Activated gamma-delta T cell treated with Interleukin-2 at 50 U/mL for 16 hours (primary cell): Measurements from ENCODE around the gene PAX5.

Source experiments
- DNase-seq: peaks from one replicate; pipeline ENCODE4 v3.0.0-alpha.2; 2020

The PAX5 gene

DNA sequence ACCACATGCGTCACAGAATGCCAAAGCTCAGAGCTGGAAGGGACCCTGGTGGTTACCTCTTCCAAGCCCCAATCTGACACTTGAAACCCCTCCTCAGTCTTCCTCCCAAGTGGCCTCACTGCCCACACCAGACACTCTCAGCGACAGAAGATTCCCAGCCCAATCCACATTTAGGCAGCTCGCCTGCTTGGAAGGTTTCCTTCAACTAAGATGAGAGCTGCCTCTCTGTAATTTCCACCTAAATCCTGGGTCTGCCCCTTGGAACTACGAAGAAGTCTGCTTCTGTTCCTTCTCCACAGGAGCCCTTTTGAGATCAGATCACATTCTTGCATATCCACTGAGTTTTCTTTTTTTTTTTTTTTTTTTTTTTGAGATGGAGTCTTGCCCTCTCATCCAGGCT lies 83.7 kb downstream of the PAX5 start:
- no peak for DNase-seq

DNA sequence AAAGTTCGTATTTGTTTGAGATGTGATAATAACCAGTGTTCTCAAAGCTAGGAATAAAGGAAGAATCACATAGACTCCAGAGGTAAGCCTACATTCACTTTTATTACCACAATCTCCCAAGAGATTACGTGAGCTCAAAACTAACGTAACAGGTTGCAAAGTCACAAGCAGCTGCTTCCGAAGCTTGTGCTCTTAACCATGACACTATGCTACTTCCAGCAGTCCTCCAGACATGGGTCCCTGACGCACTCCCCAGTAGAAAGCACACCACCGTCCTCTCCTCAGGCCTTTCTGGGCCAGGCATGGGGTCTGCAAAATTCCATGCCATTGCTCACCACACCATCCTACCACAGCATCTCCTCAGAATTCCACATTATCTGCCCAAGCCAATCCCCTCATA lies 84.6 kb downstream of the PAX5 start:
- no peak for DNase-seq

DNA sequence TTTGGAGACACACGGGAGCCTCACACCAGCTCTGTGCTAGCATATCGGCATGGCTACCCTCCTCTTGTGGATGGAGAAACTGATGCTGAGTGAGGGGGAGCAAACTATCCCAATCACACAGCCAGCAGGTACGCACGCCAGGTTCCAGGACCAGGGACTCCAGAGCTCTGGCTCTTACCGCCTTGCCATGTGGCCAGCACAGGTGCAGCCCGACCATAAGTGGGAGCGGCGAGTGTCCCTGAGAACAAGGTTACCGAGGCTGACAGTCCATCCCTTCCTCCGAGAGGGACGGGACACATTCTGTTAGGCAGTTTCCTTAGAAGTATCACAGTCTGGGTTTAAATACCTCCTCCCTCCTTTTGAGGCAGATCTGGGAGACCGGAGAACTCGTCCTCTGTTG lies 86.0 kb downstream of the PAX5 start:
- no peak for DNase-seq

DNA sequence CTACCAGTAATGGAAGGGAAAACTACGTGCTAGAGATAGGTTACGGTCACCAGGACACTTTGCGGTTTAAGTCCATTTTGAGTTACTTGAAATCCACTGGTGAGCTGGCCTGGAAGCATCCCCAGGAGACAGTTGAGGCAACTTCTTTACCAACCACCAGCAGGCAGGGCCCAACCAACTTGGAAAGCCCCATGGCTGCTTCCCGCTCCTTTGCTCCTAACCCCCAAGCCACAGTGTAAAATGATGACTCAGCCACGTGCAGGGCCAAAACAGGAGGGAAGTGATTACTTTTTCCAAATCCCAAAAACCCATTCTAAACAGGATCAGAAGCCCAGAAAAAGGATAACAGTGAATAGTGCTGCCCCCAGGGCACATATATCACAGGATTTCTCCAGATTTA lies 87.4 kb downstream of the PAX5 start:
- no peak for DNase-seq

DNA sequence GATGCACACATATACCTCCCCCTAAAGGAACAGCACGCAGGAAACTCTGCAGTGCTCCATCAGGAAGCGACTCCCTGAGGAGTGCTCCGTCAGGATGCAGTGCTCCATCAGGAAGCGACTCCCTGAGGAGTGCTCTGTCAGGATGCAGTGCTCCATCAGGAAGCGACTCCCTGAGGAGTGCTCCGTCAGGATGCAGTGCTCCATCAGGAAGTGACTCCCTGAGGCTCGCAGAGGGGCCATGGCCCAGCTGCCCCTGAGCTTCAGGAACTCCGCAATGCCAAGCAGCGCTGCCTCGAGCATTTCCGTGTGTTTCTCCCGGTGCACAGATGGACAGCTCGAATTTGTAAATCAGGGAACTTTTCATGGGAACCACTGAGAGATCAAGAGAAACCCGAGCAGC lies 88.1 kb downstream of the PAX5 start:
- DNase-seq = no peak

DNA sequence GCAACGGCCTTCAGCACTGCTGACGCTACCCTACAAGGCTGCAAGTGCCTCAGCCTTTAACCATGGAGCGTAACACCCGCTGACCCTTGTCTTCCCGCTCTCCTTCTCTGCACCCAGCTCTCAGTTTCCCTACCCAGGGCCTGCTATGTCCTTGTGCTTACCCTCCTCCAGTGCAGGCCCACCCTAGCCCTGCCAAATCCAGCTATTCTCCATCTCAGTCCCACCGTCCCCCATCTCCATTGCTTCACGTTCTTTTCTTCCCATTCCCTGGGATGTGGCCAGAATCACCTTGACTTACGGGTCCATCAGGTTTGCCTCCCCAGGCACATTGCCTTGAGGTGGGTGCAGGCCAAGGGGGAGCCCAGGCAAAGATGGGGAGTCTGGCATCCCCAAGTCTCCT lies 91.2 kb downstream of the PAX5 start:
- no peak for DNase-seq

DNA sequence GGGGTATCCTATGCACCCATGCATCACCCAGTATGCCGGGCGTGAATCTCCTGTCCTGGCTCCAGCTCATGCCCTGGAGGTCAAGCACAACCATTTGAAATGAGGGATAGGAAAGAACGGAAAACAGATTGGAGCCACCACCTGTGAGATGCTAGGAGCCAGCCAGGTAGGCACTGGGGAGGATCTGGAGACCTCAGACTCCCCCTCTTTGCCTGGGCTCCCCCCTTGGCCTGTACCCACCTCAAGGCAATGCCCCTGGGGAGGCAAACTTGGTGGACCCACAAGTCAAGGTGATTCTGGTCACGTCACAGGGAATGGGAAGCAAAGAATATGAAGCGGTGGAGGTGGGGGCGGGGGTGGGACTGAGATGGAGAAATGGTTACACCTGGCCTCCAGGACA lies 92.6 kb downstream of the PAX5 start:
- no peak for DNase-seq

DNA sequence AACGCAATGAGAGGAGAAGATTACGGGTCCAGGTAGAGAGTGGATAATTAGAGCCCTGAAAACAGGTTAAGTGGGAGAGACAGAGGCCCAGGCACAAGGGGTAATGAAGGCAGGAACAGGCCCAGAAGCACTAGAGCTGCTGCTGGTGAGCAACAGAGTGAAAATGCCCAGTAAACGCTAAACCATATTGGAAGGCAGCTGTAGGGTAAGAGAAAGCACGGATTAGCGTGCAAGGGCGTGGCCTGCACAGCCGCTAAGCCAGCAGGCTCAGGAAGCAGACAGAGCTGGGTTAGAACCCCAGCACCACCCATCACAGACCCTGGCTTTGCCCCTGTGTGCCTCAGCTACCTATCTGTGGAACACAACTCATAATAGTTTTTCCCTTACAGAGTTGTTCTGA lies 93.2 kb downstream of the PAX5 start:
- DNase-seq = no peak

DNA sequence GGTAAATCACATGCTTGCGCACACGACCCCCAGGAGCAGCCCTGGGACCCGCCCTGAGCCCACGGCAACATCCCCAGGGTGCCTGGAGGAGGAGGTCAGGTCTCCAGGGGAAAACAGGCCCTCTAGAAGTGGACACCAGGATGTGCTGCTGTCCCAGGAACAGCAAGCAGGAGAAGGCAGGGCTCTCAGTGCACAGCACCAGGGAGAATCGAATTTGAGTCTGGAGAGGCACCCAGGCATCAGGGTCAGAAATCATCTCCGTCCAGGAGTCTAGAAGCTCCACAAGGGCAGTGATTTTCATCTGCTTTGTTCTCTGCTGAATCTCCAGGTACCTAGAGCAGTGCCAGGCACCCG lies 93.6 kb downstream of the PAX5 start:
- DNase-seq = no peak

DNA sequence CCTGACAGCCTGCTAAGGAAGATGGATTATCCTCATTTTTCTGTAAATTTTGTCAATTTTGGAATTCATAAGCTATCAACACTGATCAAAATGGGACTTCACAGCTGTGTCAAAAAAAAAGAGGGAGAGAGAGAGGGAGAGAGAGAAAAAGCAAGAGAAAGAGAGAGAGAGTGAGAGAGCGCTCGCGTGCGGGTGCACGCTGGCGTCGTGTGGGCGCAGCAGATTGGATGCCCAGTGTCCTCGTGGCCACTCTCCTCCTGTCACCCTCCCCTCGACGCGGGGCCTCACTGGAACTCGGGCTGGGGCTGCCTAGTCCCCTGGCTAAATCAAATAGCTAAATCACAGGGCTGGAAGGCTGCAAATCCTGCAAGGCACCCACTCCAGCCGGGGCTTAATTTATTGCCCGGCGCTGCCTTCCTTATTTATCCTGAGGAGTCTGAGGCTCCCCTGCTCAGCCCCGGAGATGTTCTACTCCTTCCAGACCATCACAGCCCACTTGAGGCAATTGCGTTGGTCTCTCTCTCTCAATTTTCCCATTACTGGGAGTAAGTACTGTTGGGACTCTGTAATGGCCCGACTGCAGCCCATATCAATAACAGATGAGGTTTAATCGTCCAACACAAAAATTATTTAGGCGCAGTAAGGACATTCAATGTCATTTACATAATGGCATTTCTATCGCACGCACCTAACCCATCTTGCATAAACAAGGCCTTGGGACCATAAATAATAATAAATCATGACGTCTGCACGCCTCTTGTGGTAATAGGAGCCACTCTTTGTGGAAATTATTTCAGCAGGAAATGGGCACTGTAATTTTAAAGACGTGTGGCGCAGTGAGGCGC lies 94.2 kb downstream of the PAX5 start:
- DNase-seq = no peak

DNA sequence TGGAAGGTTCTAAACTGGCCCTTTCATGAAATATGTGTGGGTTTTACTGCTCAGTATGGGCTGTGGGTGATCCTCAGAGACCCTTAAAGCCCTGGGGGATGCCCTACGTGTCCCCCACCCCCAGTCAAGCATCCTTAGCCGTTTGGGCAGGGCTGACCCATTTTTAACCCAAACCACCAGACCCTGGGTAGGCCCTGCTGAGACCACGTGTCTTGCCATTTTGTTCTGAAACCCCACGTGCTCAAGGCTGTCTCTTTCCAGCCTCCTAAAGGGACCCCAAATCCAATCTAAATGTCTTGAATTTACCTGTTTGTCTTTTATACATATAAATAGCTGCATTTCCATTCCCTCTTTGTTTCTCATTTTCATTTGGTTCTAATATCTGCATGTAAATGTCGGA lies 94.9 kb downstream of the PAX5 start:
- no peak for DNase-seq

DNA sequence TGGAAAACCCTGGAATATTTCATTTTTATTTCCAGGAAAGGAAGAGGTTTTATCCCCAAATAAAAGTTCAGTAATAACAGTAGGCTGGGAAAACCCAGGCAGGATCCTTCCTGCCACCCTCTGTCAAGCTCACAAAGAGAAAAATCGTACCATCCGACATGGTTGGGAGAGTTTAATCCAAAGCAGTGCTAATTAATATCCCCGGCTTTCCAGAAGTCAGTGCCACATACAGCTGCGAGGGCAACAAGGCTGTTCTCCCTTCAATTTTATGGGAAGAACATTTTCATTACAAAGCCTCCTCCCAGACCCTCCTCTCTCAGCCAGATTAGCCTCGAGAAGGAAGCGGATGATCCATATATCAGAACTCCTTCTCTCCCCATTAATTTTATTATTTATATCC lies 95.5 kb downstream of the PAX5 start:
- no peak for DNase-seq

DNA sequence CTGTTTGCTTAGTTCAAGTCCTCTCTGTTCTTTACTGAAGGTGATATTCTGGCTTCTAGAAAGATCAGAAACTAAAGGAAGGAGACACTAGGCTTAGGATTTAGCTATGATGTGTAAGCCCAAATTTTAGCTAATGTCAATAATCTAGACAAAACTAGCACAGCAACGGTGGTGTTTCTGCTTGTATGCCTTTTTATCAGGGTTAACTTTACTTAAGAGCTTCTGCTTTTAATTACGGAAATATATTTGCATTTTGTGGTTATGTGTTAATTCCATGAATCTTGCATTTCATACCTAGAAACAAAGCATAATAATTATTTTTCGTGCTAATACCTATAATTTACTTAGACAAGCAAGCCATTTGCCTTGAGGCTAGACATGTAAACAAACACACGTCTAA lies 96.1 kb downstream of the PAX5 start:
- DNase-seq = no peak

DNA sequence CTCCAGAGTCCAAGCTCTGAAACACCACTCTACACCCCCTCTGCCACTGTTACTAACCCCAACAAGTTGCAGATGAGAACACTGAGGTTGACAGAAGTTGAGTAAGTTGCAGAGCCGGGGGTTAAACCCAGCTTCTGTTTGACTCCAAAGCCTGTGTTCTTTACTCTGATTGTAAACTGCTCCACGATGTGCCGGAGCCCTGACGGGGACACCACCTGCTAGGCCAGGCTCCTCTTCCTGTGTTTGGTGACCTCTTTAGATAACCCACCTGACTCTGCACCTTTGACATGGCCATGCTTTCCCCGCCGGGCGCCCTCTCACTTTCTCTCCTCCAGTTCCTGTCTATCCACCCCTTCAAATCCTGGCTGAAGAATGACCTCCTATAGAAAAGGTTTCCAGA lies 96.7 kb downstream of the PAX5 start:
- no peak for DNase-seq

DNA sequence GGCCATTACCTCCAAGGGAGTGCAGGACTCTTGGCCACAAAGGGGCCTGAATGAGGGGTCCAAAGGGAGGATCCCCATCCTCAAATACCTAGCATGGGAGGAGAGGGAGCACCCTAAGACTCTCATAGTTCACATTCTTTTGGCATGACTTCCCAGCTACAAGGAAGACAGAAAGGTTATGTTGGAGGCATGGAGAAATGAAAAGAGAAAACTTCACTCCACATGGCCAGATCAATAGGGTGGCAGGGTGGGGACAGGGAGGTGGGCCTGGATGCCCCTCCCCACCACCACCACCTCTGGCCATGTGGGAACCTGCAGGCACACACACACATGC lies 97.6 kb downstream of the PAX5 start:
- DNase-seq = no peak

DNA sequence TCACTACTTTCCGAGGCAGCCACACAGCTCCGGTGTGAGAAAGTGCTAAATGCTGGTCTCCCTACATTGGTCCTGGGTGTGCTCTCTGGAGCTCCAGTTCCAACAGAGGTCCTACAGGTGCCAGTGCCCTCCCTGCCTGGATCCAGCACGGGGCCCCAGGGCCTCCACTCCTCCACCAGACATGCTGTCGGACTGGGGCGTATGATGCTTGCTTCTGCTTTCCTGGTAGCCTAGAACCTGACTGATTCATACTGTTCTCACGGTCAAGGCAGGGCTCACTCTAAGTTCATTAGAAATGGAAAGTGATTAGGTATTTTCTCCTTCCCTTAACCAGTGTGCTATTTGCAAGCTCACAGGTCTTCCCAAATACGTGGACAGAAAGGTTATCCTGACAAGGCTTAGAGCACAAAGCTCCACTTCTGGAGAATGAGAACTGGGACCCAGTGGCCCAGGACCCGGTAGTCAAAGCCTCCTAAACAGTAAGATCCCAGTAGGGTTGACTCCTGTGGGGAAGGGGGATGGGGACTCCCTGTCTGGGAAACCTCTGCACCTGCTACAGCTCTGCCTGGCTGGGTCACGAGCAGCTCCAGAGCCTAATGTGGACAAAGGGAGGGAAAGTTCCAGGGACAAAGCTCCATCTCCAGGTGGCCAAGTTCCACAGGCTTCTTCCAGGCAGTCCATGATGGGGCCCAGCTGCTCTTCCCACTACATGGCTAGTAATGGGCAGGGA lies 98.1 kb downstream of the PAX5 start:
- no peak for DNase-seq

DNA sequence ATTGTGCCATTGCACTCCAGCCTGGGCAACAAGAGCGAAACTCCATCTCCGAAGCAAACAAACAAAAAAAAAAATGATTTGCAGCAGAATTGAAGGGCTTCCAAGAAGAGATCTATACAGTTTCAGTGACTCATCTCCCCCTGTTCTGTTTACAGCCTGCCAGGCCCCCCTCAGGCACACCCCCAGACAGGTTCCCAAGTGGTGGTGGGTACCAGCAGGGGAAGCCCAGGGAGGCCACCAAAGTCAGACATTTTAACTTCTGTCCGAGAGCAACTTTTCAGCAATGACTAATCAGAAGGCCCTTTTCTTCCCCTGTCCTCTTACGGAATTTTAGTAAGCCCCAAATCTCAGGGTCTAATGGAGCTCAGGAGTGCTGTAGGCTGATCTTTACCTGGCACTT lies 98.7 kb downstream of the PAX5 start:
- no peak for DNase-seq

DNA sequence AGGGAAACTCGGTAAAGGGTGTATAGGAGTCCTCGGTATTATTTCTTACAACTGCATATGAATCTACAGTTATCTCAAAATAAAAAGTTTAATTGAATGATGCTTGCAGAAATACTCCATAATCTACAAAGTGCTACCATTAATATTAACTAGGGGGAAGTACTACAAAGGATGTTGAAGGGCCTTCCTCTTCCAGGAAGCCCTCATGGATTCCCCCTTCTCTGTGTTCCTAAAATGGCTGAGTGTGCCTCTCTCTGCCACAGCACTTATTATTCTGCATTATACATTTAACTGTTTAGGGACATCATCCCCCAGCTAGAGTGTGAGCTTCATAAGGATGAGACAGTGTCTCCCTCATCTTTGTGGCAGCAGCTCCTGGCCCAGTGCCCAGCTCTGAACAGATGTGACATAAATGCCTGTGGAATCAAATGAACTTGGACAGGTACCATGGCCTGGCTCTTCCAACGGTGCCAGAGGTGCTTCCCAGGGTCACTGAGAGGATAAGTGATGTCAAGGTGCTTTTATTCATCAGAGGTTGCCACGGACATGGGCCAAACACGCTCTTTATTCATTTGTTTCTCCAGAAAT lies 99.5 kb downstream of the PAX5 start:
- DNase-seq = no peak

DNA sequence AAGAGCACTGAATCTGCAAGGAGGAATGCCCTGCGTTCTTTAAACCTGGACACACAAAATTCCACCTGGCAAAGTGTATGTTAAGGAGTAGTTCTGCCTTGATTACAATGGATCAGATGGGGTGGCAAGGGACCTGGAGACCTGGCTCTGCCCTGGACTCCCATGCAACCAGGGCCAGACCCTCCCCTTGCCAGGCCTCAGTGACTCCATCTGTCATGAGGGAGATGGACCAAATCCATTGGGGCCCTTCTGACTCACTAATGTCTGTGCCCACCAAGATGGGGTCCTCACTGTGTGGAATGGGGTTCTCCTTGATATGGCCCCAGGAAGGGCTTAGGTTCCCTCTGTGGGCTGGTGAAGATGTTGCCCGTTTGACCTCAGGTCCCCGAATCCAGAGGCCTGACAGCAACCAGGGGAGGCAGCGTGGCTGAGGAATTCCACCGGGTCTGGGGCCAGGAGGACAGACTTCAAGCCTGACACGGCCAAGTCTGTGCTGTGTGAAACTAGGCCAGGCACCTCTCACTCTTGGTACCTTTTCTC lies 100.3 kb downstream of the PAX5 start:
- DNase-seq = no peak

DNA sequence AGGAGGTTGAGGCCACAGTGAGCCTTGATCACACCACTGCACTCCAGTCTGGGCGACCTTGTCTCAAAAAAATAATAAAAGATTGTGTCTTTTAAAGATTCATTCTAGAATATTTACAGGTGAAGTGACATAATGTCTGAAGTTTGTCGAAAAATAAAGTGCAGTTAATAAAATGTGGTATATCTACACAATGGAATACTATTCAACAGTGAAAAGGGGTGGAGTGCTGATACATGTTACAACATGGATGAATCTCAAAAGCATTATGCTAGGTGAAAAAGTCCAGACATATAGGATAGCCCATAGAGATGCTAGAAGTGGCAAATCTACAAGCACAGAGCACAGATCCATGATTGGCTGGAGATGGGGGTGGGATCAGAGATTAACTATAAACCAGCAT lies 101.9 kb downstream of the PAX5 start:
- DNase-seq = no peak

DNA sequence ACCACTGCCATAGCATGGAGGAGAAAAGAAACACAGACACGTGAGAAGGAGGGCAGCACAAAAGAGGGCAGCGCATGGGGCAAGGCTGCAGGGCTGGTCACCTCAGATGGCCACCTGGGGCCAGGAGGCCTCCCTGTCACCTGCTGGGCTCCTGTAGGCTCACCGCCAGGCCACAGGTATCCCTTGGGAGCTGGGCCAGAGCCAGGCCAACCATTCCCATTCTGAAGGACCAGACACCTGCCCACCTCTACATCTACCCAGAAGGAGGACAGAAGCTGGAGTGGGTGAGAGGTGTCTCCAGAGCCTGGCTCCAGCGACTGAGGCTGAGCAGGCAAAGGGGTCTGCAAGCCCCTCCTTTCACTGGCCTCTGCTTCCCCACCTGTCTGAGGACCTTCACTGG lies 103.1 kb downstream of the PAX5 start:
- no peak for DNase-seq

DNA sequence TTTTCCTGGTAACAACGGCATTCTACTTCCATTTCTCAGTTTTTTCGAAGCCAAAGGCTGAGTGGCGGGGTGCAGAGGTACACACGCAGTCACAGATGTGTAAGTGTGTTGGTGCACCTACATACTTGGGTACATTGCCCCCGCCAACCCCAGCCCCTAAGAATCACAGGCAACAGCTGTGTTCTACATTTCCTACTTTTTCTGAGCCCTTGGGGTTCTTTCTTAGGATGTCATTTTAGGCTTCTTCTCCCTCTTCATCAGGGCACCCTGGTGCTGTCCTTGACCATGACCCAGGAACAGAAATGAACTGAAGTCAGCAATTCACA lies 104.8 kb downstream of the PAX5 start:
- DNase-seq = no peak

DNA sequence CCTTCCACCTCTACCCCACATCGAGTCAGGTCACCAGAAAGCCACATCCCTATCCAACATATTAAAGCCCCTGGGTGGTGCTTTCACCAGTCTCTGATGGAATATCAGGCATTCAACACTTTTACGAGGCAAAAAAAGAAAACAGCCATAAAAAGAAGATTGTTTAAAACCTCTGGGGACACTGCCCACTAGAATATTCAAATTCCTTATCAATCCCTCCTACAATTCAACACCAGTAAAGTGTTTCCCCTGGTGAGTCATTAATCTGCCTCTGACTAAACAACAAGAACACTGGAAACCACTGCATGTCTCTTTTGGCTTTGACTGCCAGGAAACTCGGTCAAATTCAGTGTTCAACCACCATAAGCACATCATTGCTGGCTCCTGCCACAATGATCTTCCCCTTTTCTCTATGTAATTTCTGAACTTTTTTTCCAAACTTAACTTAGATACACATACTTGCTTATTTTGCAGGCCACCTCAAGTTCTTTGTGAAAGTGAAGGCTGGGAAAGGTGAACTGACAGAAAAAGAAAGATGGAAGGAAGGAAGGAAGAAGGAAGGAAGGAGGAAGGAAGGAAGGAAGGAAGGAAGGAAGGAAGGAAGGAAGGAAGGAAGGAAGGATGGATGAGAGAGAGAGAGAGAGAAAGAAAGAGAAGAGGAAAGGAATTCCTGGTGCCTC lies 105.3 kb downstream of the PAX5 start:
- DNase-seq = no peak

DNA sequence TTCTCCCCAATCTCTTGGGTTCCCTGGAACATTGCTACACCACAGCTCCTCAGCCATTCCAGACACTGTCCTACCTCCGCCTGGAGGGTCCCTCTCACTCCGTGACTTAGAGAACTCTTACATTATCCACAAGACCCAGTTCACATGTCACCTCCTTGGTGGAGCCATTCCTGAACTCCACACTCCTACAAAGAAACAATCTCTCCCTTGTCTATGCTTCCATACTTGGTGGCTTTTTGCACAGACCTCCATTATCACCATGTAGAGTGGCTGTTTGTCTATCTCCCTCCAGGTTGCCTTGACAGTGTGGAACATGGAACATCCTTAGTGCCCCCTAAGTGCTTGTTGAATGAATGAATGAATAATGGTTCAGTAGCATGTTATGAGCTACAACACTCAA lies 105.9 kb downstream of the PAX5 start:
- no peak for DNase-seq
